Measurements from ENCODE around the gene ZIC1.

- TF ChIP-seq CTCF (conservative IDR thresholded peaks at IDR 0.05; ENCODE audit: low read length) (no peak), EZH2phosphoT487 (IDR thresholded peaks at IDR 0.05; ENCODE audit: borderline replicate concordance, low read depth, low read length) (no peak)
Observed at GRCh38 chr3:147406028-147406931, 2.9 kb upstream of the ZIC1 start, which contains the start of gene ZIC4.
